Suprapubic skin (tissue), 3 donors: ENCODE data around the gene TLE4.

ENCODE experiments used
- EP300 ChIP-seq: sonication (generic); formaldehyde crosslinking; IDR thresholded peaks from one replicate; pipeline ENCODE4 v1.6.1; 2017; ENCODE audit warnings: antibody characterized with exemption
- POLR2A ChIP-seq, 2 donors: fragments of 450-650 bp; IDR thresholded peaks; one replicate each; pipeline ENCODE4 v1.6.1; 2017; ENCODE audit warnings: antibody characterized with exemption in 2 of 2, mild to moderate bottlenecking in 2 of 2, moderate library complexity in 2 of 2
- TF ChIP-seq, protein P1 (sequence below), 2 donors: fragments of 200-600 bp in 1 of 2; fragments of 450-650 bp in 1 of 2; sonication (generic) in 1 of 2; IDR thresholded peaks; one replicate each; pipeline ENCODE4 v1.5.1; 2016 to 2019; ENCODE audit warnings: antibody characterized with exemption in 2 of 2, mild to moderate bottlenecking in 1 of 2, moderate library complexity in 1 of 2

DNA sequence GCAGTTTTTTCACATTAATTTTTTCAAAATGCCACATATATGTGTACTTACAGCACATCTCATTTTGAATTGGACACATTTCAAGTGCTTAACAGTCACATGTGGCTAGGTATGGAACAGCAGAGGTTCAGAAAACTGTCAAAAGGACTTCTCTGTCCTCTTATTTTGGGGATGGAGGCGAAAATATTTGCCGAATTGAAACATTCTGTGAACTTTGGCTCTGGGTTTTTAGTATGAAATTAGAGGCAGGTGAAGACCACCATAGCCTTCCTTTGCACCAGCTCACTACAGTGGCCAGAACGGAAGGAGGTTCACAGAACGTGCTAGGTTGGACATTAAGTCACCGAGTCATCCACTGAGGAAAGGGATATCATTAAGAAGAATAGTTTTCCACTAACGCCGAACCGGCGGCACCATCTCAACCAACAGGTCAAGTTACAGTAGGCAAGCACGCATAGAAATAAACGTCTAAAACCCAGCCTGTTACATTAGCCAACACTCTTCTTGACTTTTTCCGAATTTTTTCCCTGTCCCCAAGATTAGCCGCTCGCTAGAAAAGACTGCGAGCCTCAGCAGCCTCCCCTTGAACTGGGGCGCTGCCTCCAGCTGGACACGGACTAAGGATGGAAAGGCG, 1.8 kb upstream of the TLE4 start:
- TF ChIP-seq, protein P1, sequence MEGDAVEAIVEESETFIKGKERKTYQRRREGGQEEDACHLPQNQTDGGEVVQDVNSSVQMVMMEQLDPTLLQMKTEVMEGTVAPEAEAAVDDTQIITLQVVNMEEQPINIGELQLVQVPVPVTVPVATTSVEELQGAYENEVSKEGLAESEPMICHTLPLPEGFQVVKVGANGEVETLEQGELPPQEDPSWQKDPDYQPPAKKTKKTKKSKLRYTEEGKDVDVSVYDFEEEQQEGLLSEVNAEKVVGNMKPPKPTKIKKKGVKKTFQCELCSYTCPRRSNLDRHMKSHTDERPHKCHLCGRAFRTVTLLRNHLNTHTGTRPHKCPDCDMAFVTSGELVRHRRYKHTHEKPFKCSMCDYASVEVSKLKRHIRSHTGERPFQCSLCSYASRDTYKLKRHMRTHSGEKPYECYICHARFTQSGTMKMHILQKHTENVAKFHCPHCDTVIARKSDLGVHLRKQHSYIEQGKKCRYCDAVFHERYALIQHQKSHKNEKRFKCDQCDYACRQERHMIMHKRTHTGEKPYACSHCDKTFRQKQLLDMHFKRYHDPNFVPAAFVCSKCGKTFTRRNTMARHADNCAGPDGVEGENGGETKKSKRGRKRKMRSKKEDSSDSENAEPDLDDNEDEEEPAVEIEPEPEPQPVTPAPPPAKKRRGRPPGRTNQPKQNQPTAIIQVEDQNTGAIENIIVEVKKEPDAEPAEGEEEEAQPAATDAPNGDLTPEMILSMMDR (IDR thresholded peaks at IDR 0.05) = no peak
- TF ChIP-seq POLR2A (IDR thresholded peaks at IDR 0.05) (no peak), EP300 (no peak)
